IPS DF 4.7 (cell line): Measurements from ENCODE around the gene TIAM2.
"Not testable (repeated sequence)": the region's sequence is repeated elsewhere in the genome, so short reads cannot be mapped to it uniquely, and the experiment has no call there.

Source experiments
- DNase-seq: peaks from one replicate; pipeline ENCODE4 v3.0.0-alpha.2; 2013; ENCODE audit warnings: low spot score; ENCODE audit errors: extremely low read depth

Gene TIAM2

DNA sequence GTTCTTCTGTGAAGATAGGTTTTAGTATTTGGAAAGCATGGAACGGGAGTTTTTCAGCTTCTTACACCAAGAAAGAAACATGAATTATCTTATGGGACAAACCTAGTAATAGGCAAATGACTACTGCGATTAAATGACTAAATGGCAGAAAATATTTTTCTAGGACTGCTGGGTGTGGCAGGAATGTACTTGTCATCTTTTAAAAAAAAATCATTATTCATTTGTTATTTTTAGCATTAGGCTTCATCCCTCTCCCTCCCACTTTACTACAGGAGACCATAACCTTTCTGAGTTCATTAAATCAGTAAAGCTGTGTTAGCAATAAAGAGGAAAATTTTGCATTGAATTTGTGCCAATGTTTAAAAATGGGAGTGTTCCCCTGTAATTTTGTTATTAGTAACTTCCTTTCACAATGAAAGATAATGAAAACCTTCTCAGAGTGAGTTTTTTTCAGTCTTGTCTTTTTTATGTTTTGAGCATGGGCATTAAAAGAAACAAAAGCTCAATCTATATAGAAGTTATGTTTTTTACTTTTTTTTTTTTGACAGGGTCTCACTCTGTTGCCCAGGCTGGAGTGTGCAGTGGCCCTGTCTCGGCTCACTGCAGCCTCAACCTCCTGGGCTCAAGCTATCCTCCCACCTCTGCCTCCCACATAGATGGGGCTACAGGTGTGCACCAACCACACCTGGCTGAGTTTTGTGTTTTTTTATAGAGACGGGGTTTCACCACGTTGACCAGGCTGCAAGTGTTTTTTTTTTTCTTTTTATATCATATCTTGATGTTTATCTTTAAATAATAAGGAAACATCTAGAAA lies 163.1 kb downstream of the TIAM2 start:
- no peak for DNase-seq

DNA sequence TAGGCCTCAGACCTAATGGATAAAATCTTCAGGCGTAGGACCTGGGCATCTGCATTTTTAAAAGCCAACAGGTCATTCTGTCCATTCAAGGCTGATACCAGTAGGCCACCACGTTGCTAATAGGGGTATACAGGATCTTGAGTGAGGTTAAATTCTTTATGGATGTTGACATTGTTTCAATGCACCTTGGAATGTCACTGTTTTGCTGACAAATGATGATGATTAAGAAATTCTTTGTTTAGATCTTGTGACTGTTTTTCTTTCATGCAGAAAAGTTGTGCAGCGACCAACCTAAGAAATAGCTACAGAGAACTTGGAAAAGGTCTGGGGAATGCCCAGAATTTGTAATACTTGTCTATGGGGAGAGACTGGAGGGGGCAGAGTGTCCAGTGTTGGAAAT lies 167.6 kb downstream of the TIAM2 start:
- DNase-seq, result no peak

DNA sequence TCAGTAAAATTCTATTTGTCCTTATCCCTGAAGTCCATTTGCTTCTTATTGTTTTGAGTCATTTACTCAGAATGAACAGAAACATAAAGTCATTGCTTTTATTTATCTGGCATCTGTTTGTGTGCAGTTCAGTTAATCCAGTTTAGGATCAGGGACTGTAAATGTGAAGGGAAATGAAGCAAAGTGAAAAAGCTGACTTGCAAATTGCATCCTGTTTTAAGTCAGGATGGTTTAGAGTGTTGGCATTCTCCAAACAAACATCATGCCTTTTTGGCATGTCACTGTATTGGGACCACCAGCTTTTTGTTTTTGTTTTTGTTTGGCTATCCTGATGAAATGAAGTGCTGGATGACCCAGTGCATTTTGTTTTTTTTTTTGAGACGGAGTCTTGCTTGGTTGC lies 168.5 kb downstream of the TIAM2 start:
- DNase-seq, result no peak

DNA sequence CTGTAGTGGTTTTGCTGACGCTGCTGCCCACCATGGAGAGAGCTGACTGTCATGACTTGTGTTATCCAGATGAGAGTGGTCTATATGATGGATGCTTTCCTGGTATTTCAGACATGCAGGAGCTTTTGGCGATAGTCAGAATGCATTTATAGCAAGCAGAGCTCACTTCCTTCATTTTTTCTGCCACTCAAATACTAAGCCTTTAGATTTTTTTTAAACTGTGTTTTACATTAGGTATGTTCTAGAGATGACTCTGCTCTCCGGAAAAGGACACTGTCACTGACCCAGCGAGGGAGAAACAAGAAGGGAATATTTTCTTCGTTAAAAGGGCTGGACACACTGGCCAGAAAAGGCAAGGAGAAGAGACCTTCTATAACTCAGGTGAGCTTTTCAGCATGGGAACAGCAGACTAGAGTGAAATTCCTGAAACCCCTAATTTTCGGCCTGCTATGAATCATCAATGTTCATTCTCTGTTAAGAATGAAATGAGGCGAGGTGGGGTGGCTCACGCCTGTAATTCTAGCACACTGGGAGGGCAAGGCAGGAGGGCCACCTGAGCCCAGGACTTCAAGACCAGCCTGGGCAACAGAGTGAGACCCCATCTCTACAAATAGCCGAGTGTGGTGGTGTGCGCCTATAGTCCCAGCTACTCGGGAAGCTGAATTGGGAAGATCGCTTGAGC lies 170.1 kb downstream of the TIAM2 start:
- DNase-seq, result no peak

DNA sequence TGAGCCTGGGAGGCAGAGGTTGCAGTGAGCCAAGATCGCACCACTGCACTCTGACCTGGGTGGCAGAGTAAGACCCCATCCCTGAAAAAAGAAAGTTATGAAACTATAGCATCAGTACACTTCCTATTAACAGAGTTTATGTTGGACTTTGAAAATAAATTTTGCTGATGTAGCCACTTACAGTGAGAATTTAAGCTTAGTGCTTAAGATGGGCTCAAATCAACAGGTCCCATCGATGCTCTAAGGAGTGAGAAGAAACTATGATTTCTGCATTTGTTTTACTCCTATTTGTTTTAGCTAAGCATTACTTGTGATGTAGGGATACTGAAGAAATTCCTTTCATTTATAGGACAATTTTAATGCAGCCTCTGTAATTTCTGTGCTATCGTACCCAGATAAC lies 175.4 kb downstream of the TIAM2 start:
- DNase-seq, result no peak

DNA sequence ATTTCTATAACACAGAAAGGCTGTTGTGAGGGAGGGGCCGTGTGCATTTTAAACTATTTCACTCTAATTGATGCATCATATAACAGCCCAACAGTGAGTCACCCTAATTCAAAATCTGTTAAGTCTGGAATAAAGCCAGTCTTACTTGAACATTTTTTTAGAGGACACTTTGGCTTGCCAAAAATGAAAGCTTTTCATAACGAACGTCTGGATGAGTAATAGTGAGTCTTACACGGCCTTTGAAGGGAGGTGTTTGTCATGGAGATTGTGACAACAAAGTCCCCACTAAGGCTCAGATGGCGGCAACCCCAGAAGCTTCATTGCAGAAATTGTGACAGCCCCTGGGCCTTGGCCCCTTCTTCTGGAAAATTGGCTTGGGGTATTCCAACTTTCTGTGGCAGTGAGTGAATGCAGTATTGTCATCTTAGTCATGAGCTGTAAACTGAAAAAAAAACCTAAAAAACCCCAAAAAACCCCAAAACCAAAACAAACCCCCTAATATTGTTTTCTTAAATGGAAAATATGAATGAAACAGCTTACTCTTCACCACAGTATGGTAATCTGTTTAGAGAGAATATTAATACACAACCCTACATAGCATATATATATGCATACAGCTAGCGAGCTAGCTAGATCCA lies 176.1 kb downstream of the TIAM2 start:
- DNase-seq, result no peak

DNA sequence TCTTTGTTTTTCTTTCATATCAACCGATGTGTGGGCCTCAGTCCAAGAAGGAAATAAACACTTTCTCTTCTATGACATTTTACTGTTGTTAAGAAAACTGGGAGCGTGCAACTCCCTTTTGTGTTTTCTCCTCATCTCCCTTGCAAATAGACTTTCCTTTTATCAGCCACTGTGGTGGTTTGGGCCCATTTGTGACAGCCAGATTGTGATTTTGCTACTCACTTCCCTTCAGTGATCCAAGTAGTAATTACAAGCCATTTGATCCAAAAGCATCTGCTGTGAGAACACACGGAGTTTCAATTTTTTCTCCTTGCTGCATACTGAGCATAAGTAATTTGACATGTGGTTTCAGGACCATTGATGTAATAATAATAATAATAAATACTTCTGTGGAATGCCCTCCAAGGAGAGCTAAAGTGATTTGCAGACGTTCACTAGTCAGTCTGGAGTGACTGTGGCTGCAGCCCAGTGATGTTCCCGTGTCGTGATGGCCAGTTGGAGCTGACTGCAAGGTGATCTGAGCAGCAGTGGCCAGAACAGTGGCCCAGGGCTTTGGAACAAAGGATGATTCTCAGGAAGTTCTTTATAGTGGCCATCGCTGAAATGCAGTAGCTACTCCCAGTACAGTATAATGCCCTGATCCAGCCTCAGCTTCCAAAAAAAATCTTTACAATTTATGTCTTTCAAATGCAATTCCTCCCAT lies 176.8 kb downstream of the TIAM2 start:
- DNase-seq, result no peak

DNA sequence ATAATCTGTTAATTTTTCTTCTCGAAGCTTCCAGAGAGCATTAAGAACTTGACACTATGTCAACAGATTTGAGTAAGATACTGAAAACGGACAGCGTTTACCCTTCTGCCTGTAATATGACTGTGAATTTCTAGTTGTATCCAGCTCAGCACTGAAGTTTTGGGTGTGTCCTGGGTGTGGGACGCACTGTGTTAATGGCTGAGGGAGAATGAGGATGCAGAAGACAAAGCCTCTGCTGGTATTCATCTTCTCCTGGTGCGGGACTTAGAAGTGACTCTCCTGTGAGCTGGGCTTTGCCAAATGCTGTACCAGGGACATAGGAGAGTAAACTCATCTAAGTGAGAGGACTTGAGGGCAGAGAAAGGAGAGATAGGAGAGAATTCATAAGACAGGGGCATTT lies 178.4 kb downstream of the TIAM2 start:
- DNase-seq, result no peak

DNA sequence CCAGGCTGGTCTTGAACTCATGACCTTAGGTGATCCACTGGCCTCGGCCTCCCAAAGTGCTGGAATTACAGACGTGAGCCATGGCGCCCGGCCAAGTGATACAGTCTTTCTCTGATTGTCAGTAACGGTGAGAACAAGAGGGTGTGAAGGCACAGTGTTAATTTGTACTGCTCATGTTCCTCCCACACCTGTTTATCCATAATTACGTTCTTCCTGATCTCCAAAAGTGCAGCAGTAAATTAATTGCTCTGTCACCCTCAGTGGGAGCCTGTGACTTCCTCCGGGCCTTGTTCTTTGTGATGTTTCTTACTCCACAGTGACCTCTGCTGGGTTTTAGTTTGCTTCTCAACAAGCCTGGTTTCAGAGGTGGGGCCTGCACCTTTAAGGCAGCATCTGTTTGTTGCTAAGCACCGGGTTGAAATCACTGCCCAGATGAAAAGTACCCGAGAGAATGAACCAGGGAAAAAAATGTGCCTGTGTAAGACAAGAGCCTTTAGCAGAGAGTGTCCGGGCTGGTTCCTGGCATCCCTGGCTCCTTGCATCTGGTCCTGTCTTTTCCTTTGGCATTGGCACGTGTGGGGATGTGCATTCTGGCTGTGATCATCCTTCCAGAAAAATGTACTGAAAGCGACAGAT lies 179.6 kb downstream of the TIAM2 start:
- peak; percentile 87 for DNase-seq

DNA sequence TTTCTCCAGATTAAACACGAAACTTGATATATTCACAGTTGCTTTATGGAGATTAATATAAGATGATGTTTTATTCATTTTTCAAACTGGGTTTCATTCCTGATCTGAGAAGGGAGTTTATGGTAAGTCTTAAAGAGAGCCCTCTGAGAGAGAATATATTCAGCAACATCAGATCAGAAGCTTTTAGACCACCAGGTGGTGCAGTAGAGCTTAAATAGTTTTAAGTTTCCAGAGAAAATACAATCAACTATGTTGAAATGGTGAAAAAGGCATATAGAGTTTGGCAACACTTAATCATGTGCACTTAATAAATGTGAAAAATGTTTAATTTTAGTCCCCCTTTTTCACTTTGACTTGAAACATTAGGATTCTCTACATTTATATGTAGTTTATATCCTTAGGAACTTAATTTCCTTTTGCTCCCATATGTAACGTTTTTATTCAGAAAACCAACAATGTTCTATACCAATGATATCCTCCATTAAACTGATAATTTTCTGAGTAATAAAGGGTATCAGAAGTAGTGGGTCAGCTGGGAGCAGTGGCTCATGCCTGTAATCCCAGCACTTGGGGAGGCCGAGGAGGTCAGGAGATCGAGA lies 182.3 kb downstream of the TIAM2 start:
- no peak for DNase-seq

DNA sequence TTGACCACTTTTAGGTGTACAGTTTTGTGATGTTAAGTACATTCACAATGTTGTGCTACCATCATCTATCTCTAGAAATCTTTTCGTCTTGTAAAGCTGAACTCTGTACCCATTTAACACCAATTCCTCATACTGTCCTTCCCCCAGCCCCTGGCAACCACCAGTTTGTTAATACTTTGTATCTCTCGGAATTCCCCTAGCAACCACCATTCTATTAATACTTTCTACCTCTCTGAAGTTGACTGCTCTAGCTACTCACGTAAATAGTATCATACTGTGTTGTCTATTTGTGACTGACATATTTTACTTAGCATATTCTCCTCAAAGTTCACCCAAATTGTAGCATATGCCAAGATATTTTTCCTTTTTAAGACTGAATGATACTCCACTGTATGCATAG lies 186.4 kb downstream of the TIAM2 start:
- DNase-seq, result no peak

DNA sequence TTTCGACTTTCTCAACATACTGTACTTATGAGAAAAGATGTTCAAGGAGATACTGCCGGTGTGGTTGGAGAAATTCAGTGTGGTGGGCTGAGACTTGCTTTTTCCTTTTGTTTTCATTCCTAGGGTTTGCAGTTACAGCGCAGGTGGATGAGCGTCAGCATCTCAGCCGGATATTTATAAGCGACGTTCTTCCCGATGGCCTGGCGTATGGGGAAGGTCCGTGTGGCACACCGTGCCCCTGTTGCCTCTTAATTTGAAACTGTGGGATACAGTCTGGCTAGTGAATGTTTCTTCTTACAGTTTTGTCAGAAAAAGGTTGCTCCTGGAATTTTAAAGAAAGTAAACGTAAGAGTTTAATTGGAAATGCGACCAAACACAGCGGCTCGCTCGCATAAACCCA lies 187.0 kb downstream of the TIAM2 start:
- DNase-seq, result no peak

DNA sequence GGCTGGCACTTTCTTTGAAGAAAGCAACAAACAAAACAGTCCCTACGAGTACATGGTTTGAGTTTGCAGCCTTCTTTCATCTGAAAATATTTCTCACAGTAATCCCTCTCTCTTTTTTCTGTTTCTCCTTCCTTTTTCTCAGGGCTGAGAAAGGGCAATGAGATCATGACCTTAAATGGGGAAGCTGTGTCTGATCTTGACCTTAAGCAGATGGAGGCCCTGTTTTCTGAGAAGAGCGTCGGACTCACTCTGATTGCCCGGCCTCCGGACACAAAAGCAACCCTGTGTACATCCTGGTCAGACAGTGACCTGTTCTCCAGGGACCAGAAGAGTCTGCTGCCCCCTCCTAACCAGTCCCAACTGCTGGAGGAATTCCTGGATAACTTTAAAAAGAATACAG lies 188.0 kb downstream of the TIAM2 start:
- no peak for DNase-seq

DNA sequence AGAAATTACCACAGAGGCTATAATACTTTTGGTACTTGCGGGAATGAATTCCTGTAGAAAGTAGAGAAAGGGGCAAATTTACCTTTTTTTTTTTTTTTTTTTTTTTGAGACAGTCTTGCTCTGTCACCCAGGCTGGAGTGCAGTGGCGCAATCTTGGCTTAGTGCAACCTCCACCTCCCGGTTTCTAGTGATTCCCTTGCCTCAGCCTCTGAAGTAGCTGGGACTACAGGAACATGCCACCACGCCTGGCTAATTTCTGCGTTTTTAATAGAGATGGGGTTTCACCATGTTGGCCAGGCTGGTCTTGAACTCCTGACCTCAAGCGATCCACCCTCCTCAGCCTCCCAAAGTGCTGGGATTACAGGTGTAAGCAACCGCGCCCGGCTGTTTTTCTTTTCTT lies 189.9 kb downstream of the TIAM2 start:
- not testable (repeated sequence) for DNase-seq

DNA sequence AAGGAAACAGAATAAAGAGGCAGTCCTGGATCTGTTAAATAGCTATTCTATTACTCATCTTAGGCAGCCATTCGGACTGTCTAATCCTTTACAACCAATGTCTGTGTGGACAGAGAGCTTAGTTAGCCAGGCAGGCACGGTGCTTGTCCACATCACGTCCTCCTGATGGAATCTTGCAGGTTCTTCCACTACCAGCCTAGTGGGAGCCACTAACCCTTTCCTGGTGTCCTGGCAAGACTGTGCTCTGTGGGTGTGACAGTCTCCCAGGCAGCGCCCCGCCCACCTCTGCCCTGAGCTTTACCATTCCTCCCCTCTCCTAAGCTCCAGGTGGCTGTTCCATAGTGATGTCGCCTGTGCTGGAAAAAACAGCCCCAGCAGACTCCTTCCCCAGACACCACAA lies 190.4 kb downstream of the TIAM2 start:
- no peak for DNase-seq

DNA sequence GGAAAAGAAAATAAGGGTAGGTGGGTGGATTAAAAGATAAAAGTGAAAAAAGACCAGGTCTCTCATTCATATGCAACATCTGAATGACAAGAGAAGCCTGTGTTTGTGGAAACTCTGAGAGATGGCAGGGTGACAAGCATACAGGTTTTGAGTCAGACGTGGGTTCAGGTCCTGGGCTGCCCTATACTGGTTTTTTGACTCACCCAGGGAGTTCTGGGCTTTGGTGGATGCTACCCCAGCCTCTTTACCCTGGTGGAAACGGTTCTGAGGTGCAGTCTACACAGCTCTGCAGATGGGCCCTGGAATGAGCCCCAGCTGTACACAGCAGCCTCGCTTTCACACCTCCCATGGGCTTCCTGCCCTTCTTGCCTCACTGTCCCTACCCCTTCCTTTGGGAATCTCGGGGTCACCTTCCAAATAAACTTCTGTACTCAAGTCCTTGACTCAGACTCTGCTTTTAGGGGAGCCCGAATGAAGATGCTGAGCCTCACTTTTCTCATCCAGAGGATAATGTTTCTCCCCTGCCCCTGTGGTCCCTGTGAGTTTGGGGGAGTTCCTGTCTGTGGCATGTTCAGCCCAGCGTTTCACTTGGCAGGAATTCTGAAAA lies 191.0 kb downstream of the TIAM2 start:
- no peak for DNase-seq

DNA sequence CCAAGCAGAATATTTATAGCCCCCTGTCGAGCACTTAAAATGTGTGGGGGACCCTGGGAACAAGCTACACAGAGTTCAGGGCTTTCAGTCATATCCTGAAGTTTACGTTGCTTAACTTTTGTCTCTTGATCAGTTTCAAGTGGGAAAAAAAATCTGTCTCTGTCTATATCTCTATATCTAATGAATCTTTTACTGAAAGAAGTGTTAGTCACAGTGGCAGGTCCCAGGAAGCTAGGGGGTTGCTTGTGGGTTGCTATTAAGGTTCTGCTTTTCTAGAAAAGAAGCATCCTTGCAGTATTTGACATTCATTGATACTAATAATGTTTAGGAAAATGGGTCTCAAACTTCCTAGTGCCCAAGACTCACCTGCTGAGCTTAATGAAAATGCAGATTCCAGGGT lies 192.0 kb downstream of the TIAM2 start:
- DNase-seq, result no peak

DNA sequence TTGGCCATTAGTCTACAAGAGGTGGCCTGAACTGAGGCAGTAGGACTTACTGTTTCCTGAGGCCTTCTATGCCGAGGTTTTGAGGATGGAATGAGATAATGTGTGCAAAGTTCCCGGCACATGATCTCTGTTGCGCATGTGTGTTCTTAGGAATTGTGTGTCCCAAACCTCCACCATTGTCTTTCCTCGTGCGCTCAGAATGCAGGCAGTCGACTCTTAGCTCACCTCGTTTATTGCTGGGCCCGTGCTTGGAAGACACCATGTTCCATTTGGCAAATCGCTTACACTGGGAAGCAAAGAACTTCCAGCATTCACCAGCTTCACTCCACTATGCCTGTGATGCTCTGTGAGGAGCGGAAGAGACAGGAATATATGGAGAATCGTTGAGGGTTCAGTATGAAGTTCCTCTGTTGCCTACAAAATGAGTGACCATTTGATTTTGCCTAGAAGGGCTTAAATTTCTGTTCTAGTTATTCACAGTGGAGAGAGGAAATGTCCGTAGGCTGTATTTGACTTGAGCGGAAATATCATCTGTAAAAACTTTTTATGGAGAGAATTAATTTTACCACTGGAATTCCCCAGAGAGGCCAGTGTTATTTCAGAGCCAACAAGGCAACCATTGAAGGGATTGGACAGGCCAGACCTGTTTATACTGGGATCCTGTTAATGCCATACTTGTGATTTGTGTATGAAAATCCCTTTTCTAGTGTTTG lies 193.0 kb downstream of the TIAM2 start:
- DNase-seq, result no peak

DNA sequence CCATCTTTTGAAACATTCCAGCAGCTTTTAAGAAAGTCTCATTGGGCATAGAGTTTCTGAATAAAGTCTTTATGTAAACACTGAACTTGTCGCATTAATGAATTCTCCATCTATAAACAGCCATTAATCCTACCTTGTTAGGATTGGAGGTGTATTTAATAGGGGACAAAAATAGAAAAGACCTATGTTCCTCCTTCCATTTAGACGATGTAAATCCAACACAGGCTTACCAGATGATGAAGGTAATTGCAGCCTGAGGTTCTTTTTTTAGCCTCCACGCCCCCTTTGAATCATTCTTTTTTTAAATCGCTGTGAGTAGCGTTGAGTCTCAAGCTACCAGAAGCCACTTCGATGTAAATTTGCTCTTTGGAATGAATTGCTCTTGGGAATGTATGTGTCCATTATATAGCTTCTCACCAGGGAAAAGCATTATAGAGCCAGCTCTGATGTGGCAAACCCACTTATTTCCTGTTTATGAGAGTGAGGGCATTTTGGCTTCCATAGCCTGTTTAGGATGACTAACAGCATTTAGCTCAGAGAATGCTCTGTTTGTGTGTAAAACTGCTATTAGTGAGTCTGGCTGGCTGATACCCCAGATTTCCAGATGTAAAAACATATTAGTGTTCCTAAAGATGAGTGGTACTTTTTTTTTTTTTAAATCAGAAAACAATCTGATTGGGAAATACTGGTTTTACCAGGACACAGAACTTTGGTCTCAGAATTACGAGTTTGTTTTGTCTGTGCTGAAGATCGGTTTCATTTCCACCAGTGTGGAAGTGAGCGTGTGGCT lies 193.8 kb downstream of the TIAM2 start:
- no peak for DNase-seq
